ENCODE data around the gene KCNS3.

Gene KCNS3

DNA sequence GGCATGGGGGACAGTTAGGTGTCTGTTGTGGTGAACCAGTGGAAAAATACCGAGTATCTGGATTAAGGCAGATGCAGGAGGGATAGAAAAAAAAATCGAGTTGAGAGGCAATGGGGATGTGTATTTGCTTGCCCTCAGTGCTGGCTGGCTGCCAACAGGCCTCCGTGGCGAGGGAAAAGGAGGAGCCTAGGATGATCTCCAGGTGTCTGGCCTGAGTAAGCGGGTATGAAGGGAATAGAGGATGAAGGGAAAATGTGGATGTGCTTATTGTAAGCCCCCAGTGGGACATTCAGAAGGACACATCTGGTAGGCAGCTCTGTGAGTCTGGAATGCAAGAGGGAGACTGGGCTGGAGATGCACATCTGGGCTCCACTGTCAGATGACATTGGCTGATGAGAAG, 22.8 kb downstream of the KCNS3 start:
- Histone ChIP-seq H3K9me3 (ENCODE audit: low read length) (no peaks in the 10 kb centered on the region), H4K20me1 (ENCODE audit: insufficient read depth, low read length) (no peaks in the 10 kb centered on the region), H3K4me3 (ENCODE audit: low read depth, low read length, poor library complexity, severe bottlenecking) (no peak overlapping the region), H3K79me2 (ENCODE audit: insufficient read depth, low read length) (no peaks in the 10 kb centered on the region), H3K9me2 (ENCODE audit: low read depth, low read length) (no peaks in the 10 kb centered on the region), H3K36me3 (ENCODE audit: insufficient read depth, low read length) (no peaks in the 10 kb centered on the region), H3K4me1 (ENCODE audit: insufficient read depth, low read length, severe bottlenecking) (no peaks in the 10 kb centered on the region), H3K27ac (ENCODE audit: low read depth, low read length, poor library complexity, severe bottlenecking) (no peak overlapping the region), H3F3A (ENCODE audit: insufficient read depth, low read length) (no peaks in the 10 kb centered on the region), H3K27me3 (ENCODE audit: insufficient read depth, low read length) (no peaks in the 10 kb centered on the region), H3K9ac (ENCODE audit: low read length) (no peak overlapping the region), H2AFZ (ENCODE audit: low read length) (no peak overlapping the region), H3K4me2 (ENCODE audit: low read length) (no peak overlapping the region)
- TF ChIP-seq, protein P1, sequence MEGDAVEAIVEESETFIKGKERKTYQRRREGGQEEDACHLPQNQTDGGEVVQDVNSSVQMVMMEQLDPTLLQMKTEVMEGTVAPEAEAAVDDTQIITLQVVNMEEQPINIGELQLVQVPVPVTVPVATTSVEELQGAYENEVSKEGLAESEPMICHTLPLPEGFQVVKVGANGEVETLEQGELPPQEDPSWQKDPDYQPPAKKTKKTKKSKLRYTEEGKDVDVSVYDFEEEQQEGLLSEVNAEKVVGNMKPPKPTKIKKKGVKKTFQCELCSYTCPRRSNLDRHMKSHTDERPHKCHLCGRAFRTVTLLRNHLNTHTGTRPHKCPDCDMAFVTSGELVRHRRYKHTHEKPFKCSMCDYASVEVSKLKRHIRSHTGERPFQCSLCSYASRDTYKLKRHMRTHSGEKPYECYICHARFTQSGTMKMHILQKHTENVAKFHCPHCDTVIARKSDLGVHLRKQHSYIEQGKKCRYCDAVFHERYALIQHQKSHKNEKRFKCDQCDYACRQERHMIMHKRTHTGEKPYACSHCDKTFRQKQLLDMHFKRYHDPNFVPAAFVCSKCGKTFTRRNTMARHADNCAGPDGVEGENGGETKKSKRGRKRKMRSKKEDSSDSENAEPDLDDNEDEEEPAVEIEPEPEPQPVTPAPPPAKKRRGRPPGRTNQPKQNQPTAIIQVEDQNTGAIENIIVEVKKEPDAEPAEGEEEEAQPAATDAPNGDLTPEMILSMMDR (IDR thresholded peaks at IDR 0.05; ENCODE audit: low read length) = no peak
- no peak for TF ChIP-seq EZH2 (IDR thresholded peaks at IDR 0.05; ENCODE audit: borderline replicate concordance, low read length)

DNA sequence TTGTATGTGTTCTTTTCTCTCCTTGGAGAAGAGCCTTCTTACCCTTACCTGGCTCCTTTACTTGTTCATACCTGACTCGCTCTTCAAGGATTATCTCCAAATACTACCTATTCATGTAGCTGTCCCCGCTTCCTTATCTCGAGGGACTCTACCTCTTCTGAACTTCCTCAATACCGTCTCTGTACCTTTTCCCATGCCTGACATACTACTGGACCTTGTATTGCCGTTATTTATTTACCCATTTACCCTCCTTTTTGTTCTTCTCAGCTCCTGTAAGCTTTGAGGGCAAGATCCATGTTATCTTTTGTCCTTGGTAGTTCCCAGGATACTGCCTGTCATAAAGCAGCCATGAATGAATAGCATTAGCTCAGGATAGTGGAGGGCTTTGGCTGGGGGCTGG, 32.5 kb downstream of the KCNS3 start:
- H3K9me2 ChIP-seq (ENCODE audit: low read depth, low read length) = no peaks in the 10 kb centered on the region

DNA sequence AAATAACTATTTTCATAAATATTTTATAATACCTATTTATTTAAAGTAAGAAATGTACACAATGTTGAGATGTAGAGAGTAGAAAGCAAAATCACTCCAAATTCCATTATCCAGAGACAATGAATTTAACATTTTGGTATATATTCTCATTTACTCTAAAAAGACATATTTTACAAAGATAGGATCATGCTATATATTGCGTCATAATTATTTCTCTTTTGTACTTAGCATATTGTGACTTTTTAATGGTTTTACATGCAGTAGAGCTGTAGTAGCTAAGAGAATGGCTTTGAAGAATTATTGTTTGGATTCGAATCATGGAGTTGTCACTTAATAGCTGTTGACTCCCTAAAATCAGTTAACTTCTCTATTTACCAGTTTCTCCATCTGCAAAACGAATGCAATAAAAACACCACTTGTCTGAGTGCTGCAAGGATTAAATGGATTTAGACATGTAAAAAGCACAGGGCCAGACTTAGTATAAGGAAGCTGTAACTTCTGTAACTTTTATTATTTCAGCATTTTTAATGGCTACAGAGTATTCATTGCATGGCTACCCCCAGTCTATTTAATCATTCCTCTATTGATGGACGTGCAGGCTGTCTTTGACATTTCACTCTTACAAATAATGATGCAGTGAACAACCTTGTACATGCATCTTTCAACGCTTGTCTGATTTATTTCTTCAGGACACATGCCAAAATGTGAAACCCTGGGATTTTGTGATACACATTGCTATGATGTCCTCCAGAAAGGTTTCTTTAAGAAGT, 33.2 kb downstream of the KCNS3 start:
- H2AFZ ChIP-seq (ENCODE audit: low read length) = no peak overlapping the region
- H3K9me2 ChIP-seq (ENCODE audit: low read depth, low read length) = no peaks in the 10 kb centered on the region
- H3K9ac ChIP-seq (ENCODE audit: low read length) = no peak overlapping the region
- H3K4me2 ChIP-seq (ENCODE audit: low read length) = no peak overlapping the region
- no peaks in the 10 kb centered on the region for H4K20me1 ChIP-seq (ENCODE audit: insufficient read depth, low read length)
- TF ChIP-seq, protein P1 (IDR thresholded peaks at IDR 0.05; ENCODE audit: low read length) = no peak
- no peak for TF ChIP-seq EZH2 (IDR thresholded peaks at IDR 0.05; ENCODE audit: borderline replicate concordance, low read length)
- no peaks in the 10 kb centered on the region for H3K79me2 ChIP-seq (ENCODE audit: insufficient read depth, low read length)
- H3K9me3 ChIP-seq (ENCODE audit: low read length) = no peaks in the 10 kb centered on the region
- H3K4me3 ChIP-seq (ENCODE audit: low read depth, low read length, poor library complexity, severe bottlenecking) = no peak overlapping the region
- no peaks in the 10 kb centered on the region for H3K4me1 ChIP-seq (ENCODE audit: insufficient read depth, low read length, severe bottlenecking)
- no peaks in the 10 kb centered on the region for H3K36me3 ChIP-seq (ENCODE audit: insufficient read depth, low read length)
- H3F3A ChIP-seq (ENCODE audit: insufficient read depth, low read length) = no peaks in the 10 kb centered on the region
- peaks cover 3% of the 10 kb centered on the region; the same call in 1 of the 2 replicates for H3K27me3 ChIP-seq (ENCODE audit: insufficient read depth, low read length)
- no peak overlapping the region for H3K27ac ChIP-seq (ENCODE audit: low read depth, low read length, poor library complexity, severe bottlenecking)

More for the DNA sequence above, 32.5 kb downstream of the KCNS3 start:
- no peak overlapping the region for H3K4me2 ChIP-seq (ENCODE audit: low read length)
- H3K27ac ChIP-seq (ENCODE audit: low read depth, low read length, poor library complexity, severe bottlenecking) = no peak overlapping the region
- no peaks in the 10 kb centered on the region for H3K4me1 ChIP-seq (ENCODE audit: insufficient read depth, low read length, severe bottlenecking)
- H3K9me3 ChIP-seq (ENCODE audit: low read length) = no peaks in the 10 kb centered on the region
- H4K20me1 ChIP-seq (ENCODE audit: insufficient read depth, low read length) = no peaks in the 10 kb centered on the region
- peaks cover 3% of the 10 kb centered on the region; the same call in 1 of the 2 replicates for H3K27me3 ChIP-seq (ENCODE audit: insufficient read depth, low read length)
- H3F3A ChIP-seq (ENCODE audit: insufficient read depth, low read length) = no peaks in the 10 kb centered on the region
- TF ChIP-seq, protein P1 (IDR thresholded peaks at IDR 0.05; ENCODE audit: low read length) = no peak
- no peak for TF ChIP-seq EZH2 (IDR thresholded peaks at IDR 0.05; ENCODE audit: borderline replicate concordance, low read length)
- no peaks in the 10 kb centered on the region for H3K36me3 ChIP-seq (ENCODE audit: insufficient read depth, low read length)
- no peak overlapping the region for H2AFZ ChIP-seq (ENCODE audit: low read length)
- no peak overlapping the region for H3K9ac ChIP-seq (ENCODE audit: low read length)
- no peaks in the 10 kb centered on the region for H3K79me2 ChIP-seq (ENCODE audit: insufficient read depth, low read length)
- no peak overlapping the region for H3K4me3 ChIP-seq (ENCODE audit: low read depth, low read length, poor library complexity, severe bottlenecking)
